Endothelial cell of umbilical vein (primary cell): ENCODE data around the gene CDC16. TPM values are rescaled to one million over a fixed set of nuclear protein-coding genes. Genes with fewer than 3 reads are reported as not detected.

Source experiments
- BruUV-seq: library from RNA; stranded (reverse); fragments of 400-500 nt; replicated peaks from 2 replicates; lab custom pipeline; 2021; lab: Mats Ljungman, UMichigan
- CTCF ChIA-PET: fragments of 300-600, 350-600 bp; sonication (Branson Sonifier 250); formaldehyde crosslinking; loops from one replicate; lab custom pipeline; 2021; ENCODE audit warnings: antibody characterized with exemption, inconsistent platforms; lab: Charles Lee
- POLR2A ChIA-PET: fragments of 300-600, 350-600 bp; sonication (Branson Sonifier 250); formaldehyde crosslinking; loops from one replicate; lab custom pipeline; 2021; ENCODE audit warnings: antibody characterized with exemption, inconsistent platforms; lab: Charles Lee
- DNase-seq: peaks from one replicate; pipeline ENCODE4 v3.0.0-alpha.2; 2011; ENCODE audit warnings: low read depth, low spot score
- FAIRE-seq: peaks from 2 replicates; lab custom pipeline; 2011; peaks lifted over from hg19 to GRCh38; lab: Jason Lieb, UNC
- H2AFZ ChIP-seq: 2 replicates; pipeline ENCODE4 v1.6.0; 2012; ENCODE audit warnings: low read depth, low read length, control low read depth, inconsistent platforms
- H3K27ac ChIP-seq: 2 replicates; pipeline ENCODE4 v1.5.1; 2011; ENCODE audit warnings: low read depth, mild to moderate bottlenecking, control low read depth, low read length, moderate library complexity; ENCODE audit not compliant: insufficient read depth
- H3K27me3 ChIP-seq, 2 experiments: 2 replicates each; pipeline versions ENCODE4 v1.6.0 to v1.6.1; 2011; ENCODE audit warnings: low read length in 2 of 2, mixed read lengths in 1 of 2; ENCODE audit not compliant: control insufficient read depth in 2 of 2, insufficient read depth in 2 of 2
- H3K36me3 ChIP-seq, 2 experiments: 2 replicates in 1 of 2; 3 replicates in 1 of 2; pipeline ENCODE4 v1.5.1; 2011; ENCODE audit warnings: low read length in 2 of 2, mild to moderate bottlenecking in 1 of 2, moderate library complexity in 1 of 2; ENCODE audit not compliant: control insufficient read depth in 2 of 2, insufficient read depth in 2 of 2; ENCODE audit errors: extremely low read depth in 1 of 2
- H3K4me1 ChIP-seq: 3 replicates; pipeline ENCODE4 v1.5.1; 2011; ENCODE audit warnings: mild to moderate bottlenecking, low read length; ENCODE audit not compliant: control insufficient read depth, insufficient read depth; ENCODE audit errors: extremely low read depth
- H3K4me2 ChIP-seq: 2 replicates; pipeline ENCODE4 v1.6.1; 2011; ENCODE audit warnings: low read length, control low read depth, mixed read lengths; ENCODE audit not compliant: insufficient read depth
- H3K4me3 ChIP-seq, 3 experiments: fragments of 200-600 bp in 1 of 3; sonication (generic), shearing (Covaris generic) in 1 of 3; replicated peaks in 1 of 3; 2 replicates each; pipeline ENCODE4 v1.5.1; 2011 to 2016; ENCODE audit warnings: control low read depth in 3 of 3, low read length in 3 of 3, mild to moderate bottlenecking in 2 of 3, inconsistent platforms in 1 of 3, low read depth in 1 of 3, moderate library complexity in 1 of 3; ENCODE audit not compliant: insufficient read depth in 1 of 3
- H3K79me2 ChIP-seq: 2 replicates; pipeline ENCODE4 v1.6.0; 2012; ENCODE audit warnings: low read length, inconsistent platforms; ENCODE audit not compliant: control insufficient read depth, insufficient read depth
- H3K9ac ChIP-seq: replicated peaks from 2 replicates; pipeline ENCODE3; 2011; ENCODE audit warnings: low read length, control low read depth; ENCODE audit not compliant: insufficient read depth; ENCODE audit errors: extremely low read depth
- H3K9me1 ChIP-seq: replicated peaks from 3 replicates; pipeline ENCODE4 v1.6.0; 2011; ENCODE audit warnings: mild to moderate bottlenecking, low read length; ENCODE audit not compliant: control insufficient read depth, insufficient read depth; ENCODE audit errors: extremely low read depth
- H3K9me3 ChIP-seq: replicated peaks from 2 replicates; pipeline ENCODE4 v1.5.1; 2012; ENCODE audit warnings: low read length, inconsistent platforms; ENCODE audit not compliant: control insufficient read depth, insufficient read depth
- H4K20me1 ChIP-seq: replicated peaks from 2 replicates; pipeline ENCODE3; 2011; ENCODE audit warnings: mild to moderate bottlenecking, low read length; ENCODE audit not compliant: control insufficient read depth, insufficient read depth; ENCODE audit errors: extremely low read depth
- CTCF ChIP-seq, 2 donors: IDR thresholded peaks; 1 replicate in 1 of 2; 2 replicates in 1 of 2; pipeline ENCODE4 v1.5.1; 2011; ENCODE audit warnings: low read length in 2 of 2, mild to moderate bottlenecking in 2 of 2, moderate library complexity in 2 of 2, control low read depth in 1 of 2, inconsistent platforms in 1 of 2, low read depth in 1 of 2; ENCODE audit not compliant: insufficient read depth in 1 of 2; ENCODE audit errors: extremely low read depth in 1 of 2
- EZH2 ChIP-seq: IDR thresholded peaks from 2 replicates; pipeline ENCODE4 v1.6.1; 2012; ENCODE audit warnings: borderline replicate concordance, low read depth, mild to moderate bottlenecking, moderate library complexity, low read length, inconsistent platforms; ENCODE audit not compliant: severe bottlenecking
- FOS ChIP-seq: IDR thresholded peaks from 2 replicates; pipeline ENCODE4 v1.6.1; 2011; ENCODE audit warnings: mild to moderate bottlenecking, low read length, moderate library complexity, borderline replicate concordance; ENCODE audit not compliant: insufficient read depth
- GATA2 ChIP-seq: IDR thresholded peaks from 2 replicates; pipeline ENCODE4 v1.7.0; 2011; ENCODE audit warnings: low read depth, mild to moderate bottlenecking, moderate library complexity, mixed read lengths, low read length; ENCODE audit not compliant: insufficient read length, insufficient read depth
- JUN ChIP-seq: IDR thresholded peaks from 2 replicates; pipeline ENCODE4 v1.6.1; 2011; ENCODE audit warnings: borderline replicate concordance, low read depth; ENCODE audit not compliant: insufficient read length, insufficient read depth
- MYC ChIP-seq: IDR thresholded peaks from one replicate; pipeline ENCODE4 v1.6.1; 2011; ENCODE audit warnings: mild to moderate bottlenecking, low read depth, low read length
- POLR2A ChIP-seq: IDR thresholded peaks from 2 replicates; pipeline ENCODE4 v1.6.1; 2012; ENCODE audit warnings: low read depth, mild to moderate bottlenecking, control low read depth, low read length
- POLR2AphosphoS5 ChIP-seq: IDR thresholded peaks from 2 replicates; pipeline ENCODE4 v1.6.1; 2012; ENCODE audit warnings: low read depth, mild to moderate bottlenecking, control low read depth, low read length, moderate library complexity; ENCODE audit not compliant: insufficient read depth
- dilution Hi-C: fragments of 300-500 bp; cut with MboI; formaldehyde crosslinking; loops from one replicate; pipeline ENCODE4 v1.15.0; 2019; ENCODE audit warnings: low sequenced_read_pairs; ENCODE audit not compliant: extremely low pct_ligation_motif_present
- intact Hi-C: fragments of 100-400 bp; cut with micrococcal nuclease; formaldehyde crosslinking; loops from one replicate; pipeline ENCODE4 v1.10.0; 2022
- polyA plus RNA-seq, 4 experiments: library from polyadenylated mRNA; depleted of rRNA in 3 of 4; stranded (reverse) in 3 of 4; unstranded in 1 of 4; fragments of >200 nt; gene quantifications; 2 replicates each; pipeline versions ENCODE4 v1.2.1 to v1.2.3, GENCODE V29; 2011 to 2012; ENCODE audit warnings: missing spikeins in 1 of 4
- total RNA-seq: library from RNA; stranded (reverse); gene quantifications from 2 replicates; pipeline ENCODE4 v1.2.3, GENCODE V29; 2021
- TF ChIP-seq, protein P1 (sequence below): IDR thresholded peaks from 2 replicates; pipeline ENCODE4 v1.6.1; 2011; ENCODE audit not compliant: insufficient read depth, insufficient read length

Gene CDC16
- total and polyA plus RNA-seq, 2 donors (not counting 3 experiments of a cell fraction or from before 2014, with no cell fraction given) = 41.6 to 83.3 TPM

- CTCF ChIA-PET = no interaction called here
- no peaks in the 10 kb centered on the region for H4K20me1 ChIP-seq
- no peak for TF ChIP-seq POLR2AphosphoS5
- no peak for TF ChIP-seq FOS
- TF ChIP-seq, protein P1, sequence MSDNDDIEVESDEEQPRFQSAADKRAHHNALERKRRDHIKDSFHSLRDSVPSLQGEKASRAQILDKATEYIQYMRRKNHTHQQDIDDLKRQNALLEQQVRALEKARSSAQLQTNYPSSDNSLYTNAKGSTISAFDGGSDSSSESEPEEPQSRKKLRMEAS = no peak
- TF ChIP-seq CTCF (IDR thresholded peaks at IDR 0.05; ENCODE audit: extremely low read depth in 1 of 2, insufficient read depth in 1 of 2, low read depth in 1 of 2, low read length in 2 of 2) = no peak
- no peak for TF ChIP-seq POLR2A
- no peak for TF ChIP-seq GATA2
- no peak for TF ChIP-seq JUN
- TF ChIP-seq EZH2 = no peak
- TF ChIP-seq MYC = no peak
Measured at GRCh38 chr13:114309806-114310410, 75.2 kb downstream of the CDC16 start.

More at GRCh38 chr13:114309806-114310410, 75.2 kb downstream of the CDC16 start:
- DNase-seq = no peak
- dilution Hi-C loops (no loop called here), intact Hi-C loops (no loop called here)
- peaks cover 4% of the 10 kb centered on the region for H3K79me2 ChIP-seq
- H3K4me1 ChIP-seq = peaks cover 9% of the 10 kb centered on the region
- BruUV-seq = no TSS peak
- FAIRE-seq = no peak
- no peak overlapping the region for H3K9ac ChIP-seq
- H3K27ac ChIP-seq = no peak overlapping the region
- H3K4me2 ChIP-seq = no peak overlapping the region
- H2AFZ ChIP-seq = no peak overlapping the region
- H3K27me3 ChIP-seq = no peaks in the 10 kb centered on the region
- peaks cover 2 to 4% of the 10 kb centered on the region in 2 experiments for H3K36me3 ChIP-seq
- H3K4me3 ChIP-seq = no peak overlapping the region
- H3K9me1 ChIP-seq = no peaks in the 10 kb centered on the region
- POLR2A ChIA-PET = no interaction called here
- no peaks in the 10 kb centered on the region for H3K9me3 ChIP-seq
